ENCODE data around the gene COL4A1.
A peak's percentile ranks its signal among the peaks of the same experiment; 100 is the strongest.

Gene COL4A1

GRCh38 chr13:110280231-110280813, 26.6 kb downstream of the COL4A1 start:
- no peak for TF ChIP-seq POLR2A (IDR thresholded peaks at IDR 0.05; ENCODE audit: low read depth, low read length)
- FAIRE-seq (peak; percentile 48), DNase-seq (ENCODE audit: insufficient read length, low spot score) (no peak)

GRCh38 chr13:110279684-110280083, 27.3 kb downstream of the COL4A1 start:
- FAIRE-seq (no peak), DNase-seq (ENCODE audit: insufficient read length, low spot score) (no peak)
- no peak for TF ChIP-seq POLR2A (IDR thresholded peaks at IDR 0.05; ENCODE audit: low read depth, low read length)

- DNase-seq (ENCODE audit: insufficient read length, low spot score) = no peak
- FAIRE-seq = peak; percentile 53
- TF ChIP-seq POLR2A (IDR thresholded peaks at IDR 0.05; ENCODE audit: low read depth, low read length) = no peak
These were observed 28.1 kb downstream of the COL4A1 start for GRCh38 chr13:110278859-110279258.

GRCh38 chr13:110277357-110277975, 29.5 kb downstream of the COL4A1 start:
- TF ChIP-seq POLR2A (IDR thresholded peaks at IDR 0.05; ENCODE audit: low read depth, low read length) = no peak
- FAIRE-seq (peak; percentile 23), DNase-seq (ENCODE audit: insufficient read length, low spot score) (no peak)

- DNase-seq (ENCODE audit: insufficient read length, low spot score) (no peak), FAIRE-seq (no peak)
- no peak for TF ChIP-seq POLR2A (IDR thresholded peaks at IDR 0.05; ENCODE audit: low read depth, low read length)
These were observed 30.4 kb downstream of the COL4A1 start for GRCh38 chr13:110276553-110276950.

- FAIRE-seq = peak; percentile 11
- TF ChIP-seq POLR2A (IDR thresholded peaks at IDR 0.05; ENCODE audit: low read depth, low read length) = no peak
- no peak for DNase-seq (ENCODE audit: insufficient read length, low spot score)
These were observed 30.9 kb downstream of the COL4A1 start for GRCh38 chr13:110275931-110276552.

- DNase-seq (ENCODE audit: insufficient read length, low spot score) = no peak
- TF ChIP-seq POLR2A (IDR thresholded peaks at IDR 0.05; ENCODE audit: low read depth, low read length) = no peak
- peak; percentile 93 for FAIRE-seq
These were observed 32.3 kb downstream of the COL4A1 start for GRCh38 chr13:110274687-110275086.

- TF ChIP-seq POLR2A (IDR thresholded peaks at IDR 0.05; ENCODE audit: low read depth, low read length) = no peak
- FAIRE-seq (no peak), DNase-seq (ENCODE audit: insufficient read length, low spot score) (no peak)
These were observed 33.7 kb downstream of the COL4A1 start for GRCh38 chr13:110273254-110273653.

GRCh38 chr13:110272651-110273050, 34.3 kb downstream of the COL4A1 start:
- DNase-seq (ENCODE audit: insufficient read length, low spot score) = no peak
- peak; percentile 55 for FAIRE-seq
- no peak for TF ChIP-seq POLR2A (IDR thresholded peaks at IDR 0.05; ENCODE audit: low read depth, low read length)

GRCh38 chr13:110272227-110272626, 34.7 kb downstream of the COL4A1 start:
- TF ChIP-seq POLR2A (IDR thresholded peaks at IDR 0.05; ENCODE audit: low read depth, low read length) = no peak
- DNase-seq (ENCODE audit: insufficient read length, low spot score) (no peak), FAIRE-seq (no peak)

- FAIRE-seq = no peak
- no peak for TF ChIP-seq POLR2A (IDR thresholded peaks at IDR 0.05; ENCODE audit: low read depth, low read length)
- no peak for DNase-seq (ENCODE audit: insufficient read length, low spot score)
These were observed 35.6 kb downstream of the COL4A1 start for GRCh38 chr13:110271313-110271712.

- FAIRE-seq (no peak), DNase-seq (ENCODE audit: insufficient read length, low spot score) (no peak)
- no peak for TF ChIP-seq POLR2A (IDR thresholded peaks at IDR 0.05; ENCODE audit: low read depth, low read length)
These were observed 36.5 kb downstream of the COL4A1 start for GRCh38 chr13:110270507-110270906.

- no peak for DNase-seq (ENCODE audit: insufficient read length, low spot score)
- TF ChIP-seq POLR2A (IDR thresholded peaks at IDR 0.05; ENCODE audit: low read depth, low read length) = no peak
- FAIRE-seq = no peak
These were observed 37.3 kb downstream of the COL4A1 start for GRCh38 chr13:110269509-110270185.

GRCh38 chr13:110268576-110269185, 38.3 kb downstream of the COL4A1 start:
- DNase-seq (ENCODE audit: insufficient read length, low spot score) (no peak), FAIRE-seq (no peak)
- TF ChIP-seq POLR2A (IDR thresholded peaks at IDR 0.05; ENCODE audit: low read depth, low read length) = no peak
